ENCODE results near the gene NKD1.
"Not testable (repeated sequence)": the region's sequence is repeated elsewhere in the genome, so short reads cannot be mapped to it uniquely, and the experiment has no call there.

The NKD1 gene

DNA sequence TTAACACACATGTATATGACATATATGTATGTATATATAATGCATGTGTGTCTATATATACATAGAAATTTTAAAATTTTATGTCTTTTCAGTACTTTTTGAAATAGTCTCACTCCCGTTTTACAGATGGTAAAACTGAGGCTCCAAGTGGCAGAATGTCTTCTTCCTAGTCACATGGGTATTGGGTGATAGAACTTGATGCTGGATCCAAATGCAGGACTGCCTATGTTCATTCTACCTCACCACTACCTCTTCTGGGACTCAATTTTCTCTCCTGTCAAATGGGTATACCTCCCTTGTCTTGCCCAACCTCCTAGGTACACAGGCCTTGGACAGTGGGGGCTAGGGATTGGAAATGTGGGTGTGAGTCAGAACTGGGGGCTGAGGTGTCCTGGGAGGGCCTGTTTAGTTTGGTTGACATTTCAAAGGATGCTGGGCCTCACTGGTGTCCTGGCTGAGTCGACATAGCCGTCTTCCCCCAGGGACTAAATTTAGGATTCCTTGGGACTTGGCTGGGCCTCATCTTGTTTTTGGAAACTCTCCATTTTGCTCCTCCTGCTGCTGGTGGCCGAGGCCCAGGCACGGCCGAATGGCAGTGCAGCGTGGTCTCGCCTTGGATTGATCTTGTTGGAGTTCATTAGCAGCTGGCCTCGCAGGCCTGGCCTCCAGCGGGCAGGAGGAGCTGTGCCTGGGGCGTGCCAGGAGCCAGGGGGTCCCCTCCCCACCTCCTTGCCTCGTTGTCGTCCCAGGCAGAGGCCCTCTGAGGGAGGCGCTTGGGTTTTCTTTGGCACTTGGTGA, 25.9 kb downstream of the NKD1 start:
- H3K4me3 ChIP-seq (ENCODE audit: low read length): no peak overlapping the region
- H3K4me1 ChIP-seq (ENCODE audit: control insufficient read depth, insufficient read depth, low read length): peaks cover 16% of the 10 kb centered on the region
- no peak overlapping the region for H3K9ac ChIP-seq (ENCODE audit: low read length)
- DNase-seq (ENCODE audit: low read depth): peak; percentile 13
- peaks cover 23% of the 10 kb centered on the region for H3K27me3 ChIP-seq (replicated peaks; ENCODE audit: control insufficient read depth, insufficient read depth, low read length)
- H3K36me3 ChIP-seq (ENCODE audit: control insufficient read depth, insufficient read depth, low read length, severe bottlenecking): no peaks in the 10 kb centered on the region
- no peaks in the 10 kb centered on the region for H3K9me3 ChIP-seq (ENCODE audit: control insufficient read depth, low read length)

DNA sequence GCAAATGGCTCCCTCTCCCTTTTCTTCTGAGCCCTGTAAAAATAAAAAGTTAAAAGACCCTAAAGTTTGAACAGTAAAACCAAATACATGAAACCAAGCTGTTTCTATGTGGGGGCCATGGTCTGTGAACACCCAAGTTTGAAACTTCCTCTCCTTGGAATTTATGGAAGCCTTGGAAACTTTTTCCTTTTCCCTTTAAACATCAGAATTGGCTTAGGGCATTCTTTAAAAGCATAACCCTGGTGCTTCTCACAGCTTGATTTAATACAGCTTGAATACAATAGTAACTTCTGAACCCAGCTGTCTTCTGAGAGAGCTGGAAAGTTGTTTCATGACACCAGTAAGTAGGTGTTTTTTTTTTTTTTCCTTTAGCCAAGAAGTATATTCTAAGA, 26.5 kb downstream of the NKD1 start:
- no peaks in the 10 kb centered on the region for H3K9me3 ChIP-seq (ENCODE audit: control insufficient read depth, low read length)
- H3K4me1 ChIP-seq (ENCODE audit: control insufficient read depth, insufficient read depth, low read length): peaks cover 16% of the 10 kb centered on the region
- no peak for DNase-seq (ENCODE audit: low read depth)
- H3K27me3 ChIP-seq (replicated peaks; ENCODE audit: control insufficient read depth, insufficient read depth, low read length): peaks cover 17% of the 10 kb centered on the region
- H3K9ac ChIP-seq (ENCODE audit: low read length): peak overlapping the region; percentile 28
- no peak overlapping the region for H3K4me3 ChIP-seq (ENCODE audit: low read length)
- no peaks in the 10 kb centered on the region for H3K36me3 ChIP-seq (ENCODE audit: control insufficient read depth, insufficient read depth, low read length, severe bottlenecking)

DNA sequence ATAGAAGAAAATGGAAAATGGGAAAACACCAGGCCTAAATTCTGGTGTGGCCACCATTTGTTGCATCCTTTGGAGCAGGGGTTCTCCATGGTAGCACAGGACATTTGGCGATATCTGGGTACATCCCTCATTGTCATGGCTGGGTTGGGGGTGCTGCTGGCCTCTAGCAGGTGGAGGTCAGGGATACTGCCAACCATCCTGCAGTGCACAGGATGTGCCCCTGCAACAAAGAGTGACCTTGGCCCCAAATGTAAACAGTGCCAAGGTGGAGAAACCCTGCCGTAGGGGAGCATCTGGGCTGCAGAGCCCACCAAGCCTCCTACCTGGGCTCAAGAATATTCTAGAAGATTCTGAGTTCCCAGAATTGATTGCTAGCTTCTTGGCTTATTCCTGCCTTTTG, 27.5 kb downstream of the NKD1 start:
- Histone ChIP-seq H3K27me3 (replicated peaks; ENCODE audit: control insufficient read depth, insufficient read depth, low read length) (peaks cover 8% of the 10 kb centered on the region), H3K4me3 (ENCODE audit: low read length) (no peak overlapping the region), H3K4me1 (ENCODE audit: control insufficient read depth, insufficient read depth, low read length) (peaks cover 26% of the 10 kb centered on the region), H3K36me3 (ENCODE audit: control insufficient read depth, insufficient read depth, low read length, severe bottlenecking) (no peaks in the 10 kb centered on the region), H3K9ac (ENCODE audit: low read length) (no peak overlapping the region), H3K9me3 (ENCODE audit: control insufficient read depth, low read length) (no peaks in the 10 kb centered on the region)
- no peak for DNase-seq (ENCODE audit: low read depth)

DNA sequence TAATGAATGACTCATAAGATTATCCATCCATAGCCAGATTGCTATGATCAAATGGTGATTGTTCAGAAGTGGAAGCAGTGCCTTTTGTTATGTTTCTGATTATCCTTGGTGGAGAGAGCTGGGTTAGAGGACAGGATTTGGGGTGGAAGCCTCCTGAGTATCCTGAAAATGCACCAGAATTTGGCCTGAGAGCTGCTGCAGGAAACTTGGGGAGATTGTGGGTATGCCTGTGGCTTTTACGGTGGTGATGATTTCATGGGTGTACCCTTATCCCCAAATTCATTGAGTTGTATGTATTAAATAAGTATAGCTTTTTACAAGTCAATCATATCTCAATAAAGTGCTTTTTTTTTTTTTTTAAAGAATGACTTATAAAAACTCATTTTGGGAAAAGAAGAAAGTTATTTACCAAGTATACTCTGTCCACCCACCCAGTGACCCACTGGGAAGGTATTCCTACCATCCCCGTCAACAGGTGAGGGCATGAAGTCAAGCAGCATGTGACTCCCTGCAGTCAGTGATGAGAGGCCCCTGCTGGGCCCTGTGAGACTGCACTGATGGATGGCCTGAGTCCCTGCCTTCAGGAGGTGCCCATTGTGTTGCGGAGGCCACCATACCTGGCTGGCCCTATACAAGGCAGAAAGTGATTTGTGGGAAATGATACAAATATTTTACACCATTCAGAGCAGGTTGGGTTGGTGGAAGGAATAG, 28.4 kb downstream of the NKD1 start:
- Histone ChIP-seq H3K4me1 (ENCODE audit: control insufficient read depth, insufficient read depth, low read length) (peaks cover 35% of the 10 kb centered on the region), H3K27me3 (replicated peaks; ENCODE audit: control insufficient read depth, insufficient read depth, low read length) (peaks cover 7% of the 10 kb centered on the region), H3K9me3 (ENCODE audit: control insufficient read depth, low read length) (no peaks in the 10 kb centered on the region), H3K36me3 (ENCODE audit: control insufficient read depth, insufficient read depth, low read length, severe bottlenecking) (no peaks in the 10 kb centered on the region), H3K4me3 (ENCODE audit: low read length) (no peak overlapping the region), H3K9ac (ENCODE audit: low read length) (no peak overlapping the region)
- no peak for DNase-seq (ENCODE audit: low read depth)

DNA sequence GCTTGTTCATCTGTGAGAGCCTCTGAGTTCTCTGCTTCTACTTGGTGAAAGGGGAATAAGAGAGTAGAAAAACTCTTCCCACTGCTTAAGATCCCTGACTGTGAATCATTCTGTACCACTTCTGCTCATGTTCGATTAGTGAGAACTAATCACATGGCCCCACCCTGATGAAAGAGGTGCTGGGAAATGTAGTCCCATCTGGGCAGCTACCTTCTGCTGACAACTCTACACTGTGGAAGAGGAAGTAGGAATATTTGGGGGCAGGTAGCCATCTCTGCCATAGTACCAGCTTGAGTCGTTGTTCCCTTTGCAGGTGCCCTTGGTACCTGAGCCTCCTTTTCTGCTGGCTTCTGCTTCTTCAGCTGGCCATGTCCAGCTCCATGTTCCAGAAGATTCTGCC, 29.9 kb downstream of the NKD1 start:
- H3K36me3 ChIP-seq (ENCODE audit: control insufficient read depth, insufficient read depth, low read length, severe bottlenecking): no peaks in the 10 kb centered on the region
- no peaks in the 10 kb centered on the region for H3K9me3 ChIP-seq (ENCODE audit: control insufficient read depth, low read length)
- H3K4me3 ChIP-seq (ENCODE audit: low read length): no peak overlapping the region
- H3K9ac ChIP-seq (ENCODE audit: low read length): no peak overlapping the region
- peaks cover 43% of the 10 kb centered on the region for H3K4me1 ChIP-seq (ENCODE audit: control insufficient read depth, insufficient read depth, low read length)
- no peak for DNase-seq (ENCODE audit: low read depth)
- no peaks in the 10 kb centered on the region for H3K27me3 ChIP-seq (replicated peaks; ENCODE audit: control insufficient read depth, insufficient read depth, low read length)

DNA sequence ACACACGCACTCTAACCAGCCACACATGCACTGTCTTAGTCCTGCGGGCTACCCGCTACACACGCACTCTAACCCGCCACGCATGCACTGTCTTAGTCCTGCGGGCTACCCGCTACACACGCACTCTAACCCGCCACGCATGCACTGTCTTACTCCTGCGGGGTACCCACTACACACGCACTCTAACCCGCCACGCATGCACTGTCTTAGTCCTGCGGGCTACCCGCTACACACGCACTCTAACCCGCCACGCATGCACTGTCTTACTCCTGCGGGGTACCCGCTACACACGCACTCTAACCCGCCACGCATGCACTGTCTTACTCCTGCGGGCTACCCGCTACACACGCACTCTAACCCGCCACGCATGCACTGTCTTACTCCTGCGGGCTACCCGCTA, 31.2 kb downstream of the NKD1 start:
- H3K9me3 ChIP-seq (ENCODE audit: control insufficient read depth, low read length); DNase-seq (ENCODE audit: low read depth); H3K9ac ChIP-seq (ENCODE audit: low read length); H3K36me3 ChIP-seq (ENCODE audit: control insufficient read depth, insufficient read depth, low read length, severe bottlenecking); H3K4me3 ChIP-seq (ENCODE audit: low read length); H3K27me3 ChIP-seq (replicated peaks; ENCODE audit: control insufficient read depth, insufficient read depth, low read length): not testable (repeated sequence)
- H3K4me1 ChIP-seq (ENCODE audit: control insufficient read depth, insufficient read depth, low read length): peaks cover 41% of the 10 kb centered on the region

DNA sequence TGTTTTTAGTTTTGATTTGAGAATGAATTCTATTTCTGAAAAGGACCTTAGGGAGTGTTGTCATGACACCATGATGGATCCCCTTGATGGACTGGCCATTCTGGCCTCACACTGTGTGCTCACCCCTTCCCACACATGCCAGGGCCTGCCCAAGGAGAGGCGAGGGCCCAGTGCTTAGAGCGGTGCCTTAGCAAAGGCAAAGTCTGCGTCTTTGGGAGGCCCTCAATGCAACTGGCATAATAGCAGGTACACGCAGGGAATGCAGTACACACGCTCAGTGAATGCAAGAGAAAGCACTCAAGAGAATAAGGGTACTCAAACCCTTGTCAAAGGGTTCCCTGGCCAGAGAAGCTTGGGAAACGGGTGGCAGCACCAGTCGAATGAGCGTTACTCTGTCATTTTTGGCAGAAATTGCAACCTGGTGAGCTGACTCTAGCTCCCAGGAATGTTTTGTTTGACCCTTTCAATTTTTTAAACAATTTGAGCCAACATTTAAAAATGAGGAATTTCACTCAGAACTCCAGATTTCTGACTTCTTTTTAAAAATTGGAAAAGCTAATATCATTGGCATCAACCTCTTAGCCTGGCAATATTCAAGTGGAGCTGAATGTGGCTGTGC, 32.1 kb downstream of the NKD1 start:
- H3K27me3 ChIP-seq (replicated peaks; ENCODE audit: control insufficient read depth, insufficient read depth, low read length): peaks cover 4% of the 10 kb centered on the region
- peak overlapping the region; percentile 53 for H3K9ac ChIP-seq (ENCODE audit: low read length)
- no peaks in the 10 kb centered on the region for H3K9me3 ChIP-seq (ENCODE audit: control insufficient read depth, low read length)
- H3K4me1 ChIP-seq (ENCODE audit: control insufficient read depth, insufficient read depth, low read length): peaks cover 39% of the 10 kb centered on the region
- no peaks in the 10 kb centered on the region for H3K36me3 ChIP-seq (ENCODE audit: control insufficient read depth, insufficient read depth, low read length, severe bottlenecking)
- DNase-seq (ENCODE audit: low read depth): peak; percentile 14
- H3K4me3 ChIP-seq (ENCODE audit: low read length): no peak overlapping the region

DNA sequence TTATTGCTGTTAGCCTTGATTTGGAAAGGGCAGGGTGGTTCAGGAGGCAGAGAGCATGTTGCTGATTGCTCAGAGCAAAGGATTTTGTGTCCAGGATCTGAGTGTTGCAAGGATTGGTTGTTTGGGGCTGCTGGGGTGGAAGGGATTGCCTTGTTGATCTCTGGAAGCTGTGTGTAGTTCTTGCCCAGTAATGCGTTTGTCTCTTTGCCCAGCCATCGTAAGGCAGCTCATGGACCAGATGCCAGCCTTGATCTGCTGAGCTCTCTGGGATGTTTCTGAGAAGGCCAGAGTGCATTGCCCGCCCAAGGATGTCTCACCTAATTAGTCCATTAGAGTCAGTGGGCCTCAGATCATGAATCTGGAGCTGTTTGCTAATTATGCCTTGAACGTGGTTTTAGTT, 33.6 kb downstream of the NKD1 start:
- Histone ChIP-seq H3K4me1 (ENCODE audit: control insufficient read depth, insufficient read depth, low read length) (peaks cover 41% of the 10 kb centered on the region), H3K4me3 (ENCODE audit: low read length) (peak overlapping the region; percentile 34), H3K27me3 (replicated peaks; ENCODE audit: control insufficient read depth, insufficient read depth, low read length) (peaks cover 4% of the 10 kb centered on the region), H3K36me3 (ENCODE audit: control insufficient read depth, insufficient read depth, low read length, severe bottlenecking) (no peaks in the 10 kb centered on the region), H3K9me3 (ENCODE audit: control insufficient read depth, low read length) (no peaks in the 10 kb centered on the region), H3K9ac (ENCODE audit: low read length) (peak overlapping the region; percentile 53)
- DNase-seq (ENCODE audit: low read depth): no peak

DNA sequence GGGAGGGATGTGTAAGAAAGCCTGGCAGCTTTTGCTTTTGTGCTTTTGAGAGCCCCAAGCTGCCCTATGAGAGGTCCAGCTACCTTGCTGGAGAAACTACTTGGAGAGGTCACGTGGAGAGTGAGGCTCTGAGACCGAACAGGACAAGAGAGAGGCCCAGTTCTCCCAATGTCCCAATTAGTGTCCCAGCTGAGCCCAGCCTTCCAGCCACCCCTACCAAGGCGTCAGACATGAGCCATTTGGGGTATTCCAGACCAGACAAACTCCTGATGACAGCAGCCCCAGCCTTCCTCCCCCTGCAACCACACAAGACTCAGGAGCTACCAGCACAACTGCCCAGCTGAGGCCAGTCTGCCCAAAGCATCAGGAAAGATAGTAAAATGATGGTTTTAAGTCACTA, 35.0 kb downstream of the NKD1 start:
- Histone ChIP-seq H3K9me3 (ENCODE audit: control insufficient read depth, low read length) (peaks cover 6% of the 10 kb centered on the region), H3K4me3 (ENCODE audit: low read length) (no peak overlapping the region), H3K36me3 (ENCODE audit: control insufficient read depth, insufficient read depth, low read length, severe bottlenecking) (no peaks in the 10 kb centered on the region), H3K27me3 (replicated peaks; ENCODE audit: control insufficient read depth, insufficient read depth, low read length) (peaks cover 4% of the 10 kb centered on the region), H3K4me1 (ENCODE audit: control insufficient read depth, insufficient read depth, low read length) (peaks cover 41% of the 10 kb centered on the region), H3K9ac (ENCODE audit: low read length) (no peak overlapping the region)
- DNase-seq (ENCODE audit: low read depth): no peak

DNA sequence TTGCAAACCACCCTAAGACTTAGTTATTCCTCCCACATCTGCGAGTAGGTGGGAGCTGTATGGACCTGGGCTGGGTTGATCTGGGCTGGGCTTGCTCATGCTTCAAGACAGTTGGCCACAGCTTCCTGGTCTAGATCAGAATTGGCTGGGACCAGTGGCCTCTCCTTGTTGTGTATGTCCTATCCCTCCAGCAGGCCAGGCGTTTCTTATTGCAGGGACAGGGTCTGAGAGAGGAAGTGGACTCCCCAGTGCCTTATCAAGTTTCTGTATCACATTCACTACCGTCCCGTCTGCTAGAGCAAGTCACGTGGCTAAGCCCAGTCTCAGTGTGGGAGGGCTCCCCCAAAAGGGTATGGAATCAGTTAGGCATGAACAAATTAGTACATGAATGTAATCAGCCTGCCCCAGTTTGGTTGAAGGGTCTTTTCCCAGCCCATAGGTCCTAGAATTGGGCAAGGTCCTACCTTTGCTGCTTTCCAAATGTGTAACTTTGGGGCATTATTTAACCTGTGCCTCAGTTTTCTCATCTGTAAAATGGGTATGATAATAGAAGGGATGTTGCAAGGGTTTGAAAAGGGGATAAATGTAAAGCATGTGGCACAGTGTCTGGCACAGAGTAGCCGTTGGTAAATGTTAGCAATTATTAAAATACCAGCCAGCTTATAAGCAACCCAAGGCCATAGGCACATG, 36.0 kb downstream of the NKD1 start:
- H3K9ac ChIP-seq (ENCODE audit: low read length): no peak overlapping the region
- H3K27me3 ChIP-seq (replicated peaks; ENCODE audit: control insufficient read depth, insufficient read depth, low read length): peaks cover 4% of the 10 kb centered on the region
- peaks cover 41% of the 10 kb centered on the region for H3K4me1 ChIP-seq (ENCODE audit: control insufficient read depth, insufficient read depth, low read length)
- no peak for DNase-seq (ENCODE audit: low read depth)
- peaks cover 6% of the 10 kb centered on the region for H3K9me3 ChIP-seq (ENCODE audit: control insufficient read depth, low read length)
- no peak overlapping the region for H3K4me3 ChIP-seq (ENCODE audit: low read length)
- no peaks in the 10 kb centered on the region for H3K36me3 ChIP-seq (ENCODE audit: control insufficient read depth, insufficient read depth, low read length, severe bottlenecking)

DNA sequence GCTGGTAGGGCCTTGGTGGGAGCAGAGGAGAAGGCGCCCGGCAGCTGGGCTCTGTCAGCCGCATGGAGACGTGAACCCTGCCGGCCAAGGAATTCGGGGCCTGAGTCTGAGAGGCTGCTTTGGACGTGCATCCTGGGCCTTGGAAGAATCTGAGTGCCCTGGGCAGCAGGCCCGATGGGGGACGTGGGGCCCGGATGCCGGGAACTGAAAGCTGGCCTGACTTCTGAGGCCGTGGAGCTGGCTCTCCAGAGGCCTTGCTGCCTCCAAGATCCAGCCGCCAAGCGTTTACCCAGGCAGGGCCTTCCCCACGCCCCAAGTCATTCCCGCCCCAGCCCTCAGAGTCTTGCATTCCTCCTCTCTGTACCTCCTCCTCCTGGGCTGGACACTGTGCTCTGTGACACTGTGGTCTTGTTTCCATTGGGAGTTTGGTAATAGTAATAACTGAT, 37.2 kb downstream of the NKD1 start:
- DNase-seq (ENCODE audit: low read depth): no peak
- Histone ChIP-seq H3K4me1 (ENCODE audit: control insufficient read depth, insufficient read depth, low read length) (peaks cover 35% of the 10 kb centered on the region), H3K36me3 (ENCODE audit: control insufficient read depth, insufficient read depth, low read length, severe bottlenecking) (no peaks in the 10 kb centered on the region), H3K27me3 (replicated peaks; ENCODE audit: control insufficient read depth, insufficient read depth, low read length) (peaks cover 4% of the 10 kb centered on the region), H3K4me3 (ENCODE audit: low read length) (no peak overlapping the region), H3K9me3 (ENCODE audit: control insufficient read depth, low read length) (peaks cover 6% of the 10 kb centered on the region), H3K9ac (ENCODE audit: low read length) (peak overlapping the region; percentile 55)
